GM10266 (cell line): Measurements from ENCODE around the gene MYL3.

Experiments used
- DNase-seq: peaks from one replicate; pipeline ENCODE4 v3.0.0; 2012; ENCODE audit errors: extremely low spot score
- TF ChIP-seq, protein P1 (sequence below): IDR thresholded peaks from 2 replicates; pipeline ENCODE4 v1.5.1; 2012; ENCODE audit warnings: mild to moderate bottlenecking, low read depth; ENCODE audit not compliant: control insufficient read depth, insufficient read depth; ENCODE audit errors: missing control alignments

The MYL3 gene

DNA sequence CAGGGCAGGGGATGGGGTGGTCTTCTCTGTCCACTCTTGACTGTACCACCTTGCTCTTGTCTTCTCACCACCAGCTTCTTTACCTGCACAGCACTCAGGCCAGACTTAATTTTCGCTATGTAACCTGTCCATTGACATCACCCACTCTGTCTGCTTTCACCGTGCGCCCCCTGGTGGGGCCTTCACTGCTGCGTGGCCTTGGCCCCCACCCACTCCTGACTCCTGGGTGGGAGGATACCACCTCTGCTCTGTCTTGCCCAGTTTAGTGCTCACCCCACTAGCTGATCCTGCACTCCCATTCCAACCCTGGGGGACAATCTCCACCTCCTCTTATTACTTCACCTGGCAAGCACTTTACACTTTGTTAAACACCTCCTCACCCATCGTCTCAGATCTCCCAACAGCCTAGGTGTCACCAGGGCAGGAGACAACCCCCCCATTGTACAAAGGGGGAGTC, 32.0 kb upstream of the MYL3 start:
- peak; percentile 87 for DNase-seq

DNA sequence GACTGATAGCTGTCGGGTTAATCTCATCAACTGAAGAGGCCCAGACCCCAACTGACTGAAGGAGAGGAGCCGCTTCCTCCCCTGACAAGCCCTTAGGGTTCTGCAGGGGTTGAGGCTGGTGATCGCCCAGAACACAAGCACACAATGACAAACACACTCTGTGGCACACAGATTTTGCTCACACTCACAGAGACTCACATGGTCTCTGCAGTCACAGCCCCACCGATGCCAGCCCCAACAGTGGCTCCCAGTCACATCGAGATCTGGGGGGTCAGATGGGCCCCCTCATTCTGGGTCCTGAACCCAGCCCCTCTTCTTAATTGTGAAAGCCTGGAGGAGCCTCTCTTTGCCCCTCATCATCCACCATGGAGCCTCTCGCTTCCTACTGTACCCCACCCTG, 31.0 kb upstream of the MYL3 start:
- TF ChIP-seq, protein P1, sequence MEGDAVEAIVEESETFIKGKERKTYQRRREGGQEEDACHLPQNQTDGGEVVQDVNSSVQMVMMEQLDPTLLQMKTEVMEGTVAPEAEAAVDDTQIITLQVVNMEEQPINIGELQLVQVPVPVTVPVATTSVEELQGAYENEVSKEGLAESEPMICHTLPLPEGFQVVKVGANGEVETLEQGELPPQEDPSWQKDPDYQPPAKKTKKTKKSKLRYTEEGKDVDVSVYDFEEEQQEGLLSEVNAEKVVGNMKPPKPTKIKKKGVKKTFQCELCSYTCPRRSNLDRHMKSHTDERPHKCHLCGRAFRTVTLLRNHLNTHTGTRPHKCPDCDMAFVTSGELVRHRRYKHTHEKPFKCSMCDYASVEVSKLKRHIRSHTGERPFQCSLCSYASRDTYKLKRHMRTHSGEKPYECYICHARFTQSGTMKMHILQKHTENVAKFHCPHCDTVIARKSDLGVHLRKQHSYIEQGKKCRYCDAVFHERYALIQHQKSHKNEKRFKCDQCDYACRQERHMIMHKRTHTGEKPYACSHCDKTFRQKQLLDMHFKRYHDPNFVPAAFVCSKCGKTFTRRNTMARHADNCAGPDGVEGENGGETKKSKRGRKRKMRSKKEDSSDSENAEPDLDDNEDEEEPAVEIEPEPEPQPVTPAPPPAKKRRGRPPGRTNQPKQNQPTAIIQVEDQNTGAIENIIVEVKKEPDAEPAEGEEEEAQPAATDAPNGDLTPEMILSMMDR = no peak
- DNase-seq = no peak

More for the DNA sequence above, 32.0 kb upstream of the MYL3 start:
- TF ChIP-seq, protein P1 = peak; percentile 84

DNA sequence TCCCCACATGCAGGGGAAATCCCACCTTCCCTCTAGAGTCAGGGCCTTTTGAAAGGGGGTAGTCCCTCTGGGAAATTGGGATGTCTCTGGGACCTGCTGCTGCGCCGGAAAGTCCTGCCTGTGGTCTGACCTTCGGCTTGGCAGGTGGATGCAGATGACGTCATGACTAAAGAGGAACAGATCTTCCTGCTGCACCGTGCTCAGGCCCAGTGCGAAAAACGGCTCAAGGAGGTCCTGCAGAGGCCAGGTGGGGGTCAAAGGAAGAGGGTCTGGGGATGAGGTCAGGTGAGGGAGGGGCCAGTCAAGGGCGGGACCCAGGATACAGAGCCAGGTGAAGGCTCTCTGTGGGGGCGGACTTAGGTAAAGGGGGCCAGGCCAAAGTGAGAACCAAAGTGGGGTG, 30.5 kb upstream of the MYL3 start:
- DNase-seq = no peak
- TF ChIP-seq, protein P1 = no peak

DNA sequence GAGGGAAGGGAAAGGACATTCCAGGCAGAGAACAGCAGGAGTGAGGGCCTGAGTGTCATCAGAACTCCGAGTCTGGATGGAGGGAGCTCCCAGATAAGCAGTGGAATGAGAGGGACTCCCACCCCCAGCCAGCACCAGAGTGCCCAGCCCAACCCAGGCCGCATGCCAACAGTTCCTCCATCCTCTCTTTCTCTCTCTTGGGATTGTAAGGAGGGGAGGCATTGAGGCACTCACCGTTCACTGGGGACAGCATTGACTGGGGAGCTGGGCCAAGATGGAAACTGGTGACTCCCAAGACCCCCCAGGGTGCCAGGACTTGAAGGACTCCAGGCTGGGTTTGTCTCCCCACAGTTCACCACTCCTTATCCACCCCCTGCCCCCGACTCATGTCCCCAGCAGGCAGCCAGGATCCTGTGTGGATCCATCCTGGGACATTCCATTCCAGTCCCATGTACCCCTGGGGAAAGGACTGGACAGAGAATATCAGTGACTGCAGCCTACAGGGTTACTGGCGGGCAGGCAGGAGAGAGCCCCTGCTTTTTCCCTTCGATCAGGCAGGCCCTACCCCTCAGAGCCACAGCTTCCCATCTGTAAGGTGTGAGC, 30.0 kb upstream of the MYL3 start:
- DNase-seq = no peak
- TF ChIP-seq, protein P1 = no peak

DNA sequence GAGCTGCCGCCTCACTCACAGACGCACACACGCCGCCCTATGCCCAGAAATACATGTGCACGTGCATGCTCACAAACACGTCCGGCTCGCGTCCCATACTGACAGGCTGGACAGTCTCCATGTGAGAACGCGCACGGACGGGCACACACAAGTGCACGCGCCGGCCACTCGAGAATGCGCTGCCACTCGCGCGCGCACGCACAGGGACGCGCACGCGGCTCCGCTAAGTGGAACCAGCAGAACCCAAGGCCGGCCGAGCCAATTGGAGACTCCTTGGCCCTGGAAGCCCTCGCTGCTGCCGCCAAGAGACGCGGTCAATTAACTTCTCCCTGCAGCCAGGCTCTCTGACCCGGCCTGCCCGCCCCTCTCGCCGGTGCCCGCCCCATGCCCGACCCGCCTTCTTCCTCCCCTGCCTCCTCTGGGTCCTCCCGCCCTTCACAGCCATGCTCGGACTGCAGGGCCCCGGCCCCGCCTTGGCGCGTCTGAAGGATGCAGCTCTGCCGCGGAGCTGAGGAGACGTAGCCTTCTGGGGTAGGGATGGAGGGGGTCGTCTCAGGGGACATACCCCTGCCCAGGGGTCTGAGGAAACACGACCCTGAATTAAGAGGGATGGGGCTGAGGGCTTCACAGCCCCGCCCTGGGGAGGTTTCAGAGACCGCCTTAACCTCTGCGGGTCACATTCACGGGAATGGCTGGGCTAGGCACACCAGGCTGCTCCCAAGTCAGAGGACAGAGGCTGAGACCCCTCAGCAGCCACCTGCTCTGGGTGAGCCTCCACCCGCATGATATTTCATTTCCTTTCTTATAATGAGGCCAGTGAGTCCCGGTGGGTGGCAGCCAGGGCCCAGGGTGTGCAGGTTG, 29.3 kb upstream of the MYL3 start:
- TF ChIP-seq, protein P1 = no peak
- no peak for DNase-seq

DNA sequence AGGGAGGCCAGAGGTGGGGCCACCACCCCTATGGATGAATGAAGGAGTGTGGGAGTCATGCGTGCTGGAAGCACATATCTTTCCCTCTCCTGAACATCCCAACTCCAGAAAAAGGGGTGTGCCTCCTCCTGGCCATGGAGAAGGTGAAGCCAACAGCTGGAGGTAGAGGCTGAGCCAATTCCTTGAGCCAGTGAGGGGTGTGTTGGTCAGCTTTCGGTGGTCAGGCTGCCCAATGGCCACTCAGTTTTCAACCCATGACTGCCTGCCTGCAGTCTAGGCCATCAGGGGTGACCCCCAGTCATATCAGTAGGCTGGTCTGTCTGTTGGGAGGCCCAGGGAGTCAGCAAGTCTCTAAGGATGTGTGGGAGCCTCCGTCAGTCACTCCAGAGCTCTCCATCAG, 27.9 kb upstream of the MYL3 start:
- no peak for DNase-seq
- TF ChIP-seq, protein P1 = no peak

DNA sequence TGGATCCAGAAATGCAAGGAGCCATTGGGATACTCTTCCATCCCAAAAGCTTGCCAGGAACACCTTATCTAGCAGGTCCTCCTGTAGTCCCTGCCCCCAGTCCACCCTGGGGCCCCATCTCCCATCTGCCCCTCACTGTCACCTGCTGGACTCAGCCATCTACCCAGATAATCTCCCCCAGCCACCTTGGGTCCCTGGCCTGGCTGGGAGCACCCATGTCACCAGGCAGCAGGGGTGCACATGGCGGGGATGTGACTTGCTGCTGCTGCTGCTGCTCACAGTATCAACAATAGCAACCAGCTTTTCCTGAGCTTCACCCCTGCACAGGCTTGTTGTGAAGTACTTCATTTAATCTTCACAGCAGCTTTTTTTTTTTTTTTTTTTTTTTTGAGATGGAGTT, 26.9 kb upstream of the MYL3 start:
- TF ChIP-seq, protein P1 = no peak
- DNase-seq = no peak
